ENCODE data around the gene YWHAH.

DNA sequence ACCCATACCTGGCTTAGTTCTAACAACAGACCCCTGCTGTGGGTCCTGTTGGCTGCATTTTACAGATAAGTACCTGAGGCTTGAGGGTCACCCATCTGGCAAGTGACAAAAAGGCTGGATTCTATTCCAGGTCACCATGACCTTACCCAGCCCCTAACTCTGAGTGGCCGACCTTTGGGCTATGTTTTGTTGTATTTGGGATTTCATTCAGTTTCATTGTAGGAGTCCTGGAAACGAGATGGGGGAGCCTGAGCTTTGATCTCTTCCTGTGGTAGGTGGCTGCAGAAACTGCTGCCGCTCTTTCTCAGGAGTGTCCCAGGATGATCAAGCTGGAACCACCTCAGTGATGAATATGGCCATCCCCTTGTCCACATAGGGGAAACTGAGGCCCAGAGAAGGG lies 24.6 kb upstream of the YWHAH start:
- TF ChIP-seq, protein P1, sequence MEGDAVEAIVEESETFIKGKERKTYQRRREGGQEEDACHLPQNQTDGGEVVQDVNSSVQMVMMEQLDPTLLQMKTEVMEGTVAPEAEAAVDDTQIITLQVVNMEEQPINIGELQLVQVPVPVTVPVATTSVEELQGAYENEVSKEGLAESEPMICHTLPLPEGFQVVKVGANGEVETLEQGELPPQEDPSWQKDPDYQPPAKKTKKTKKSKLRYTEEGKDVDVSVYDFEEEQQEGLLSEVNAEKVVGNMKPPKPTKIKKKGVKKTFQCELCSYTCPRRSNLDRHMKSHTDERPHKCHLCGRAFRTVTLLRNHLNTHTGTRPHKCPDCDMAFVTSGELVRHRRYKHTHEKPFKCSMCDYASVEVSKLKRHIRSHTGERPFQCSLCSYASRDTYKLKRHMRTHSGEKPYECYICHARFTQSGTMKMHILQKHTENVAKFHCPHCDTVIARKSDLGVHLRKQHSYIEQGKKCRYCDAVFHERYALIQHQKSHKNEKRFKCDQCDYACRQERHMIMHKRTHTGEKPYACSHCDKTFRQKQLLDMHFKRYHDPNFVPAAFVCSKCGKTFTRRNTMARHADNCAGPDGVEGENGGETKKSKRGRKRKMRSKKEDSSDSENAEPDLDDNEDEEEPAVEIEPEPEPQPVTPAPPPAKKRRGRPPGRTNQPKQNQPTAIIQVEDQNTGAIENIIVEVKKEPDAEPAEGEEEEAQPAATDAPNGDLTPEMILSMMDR (IDR thresholded peaks at IDR 0.05) = no peak
- no peak for TF ChIP-seq EZH2 (IDR thresholded peaks at IDR 0.05; ENCODE audit: borderline replicate concordance, insufficient read depth, low read depth, low read length, poor library complexity, severe bottlenecking)
